HepG2 (cell line): ENCODE measurements around the gene EFS. TPM values are rescaled to one million over a fixed set of nuclear protein-coding genes. Genes with fewer than 3 reads are reported as not detected.
A peak's percentile ranks its signal among the peaks of the same experiment; 100 is the strongest.

Source experiments
- CCDC6 ChIP-seq: sonication (generic); formaldehyde crosslinking; IDR thresholded peaks from 2 replicates; pipeline ENCODE4 v1.8.1; 2022; ENCODE audit warnings: mild to moderate bottlenecking, missing genetic modification reagents, moderate library complexity
- GFI1 ChIP-seq: sonication (generic); formaldehyde crosslinking; IDR thresholded peaks from 2 replicates; pipeline ENCODE4 v1.5.0; 2020; ENCODE audit warnings: missing genetic modification reagents, mild to moderate bottlenecking, borderline replicate concordance
- HNRNPK ChIP-seq: fragments of 200-400 bp; formaldehyde crosslinking; IDR thresholded peaks from 2 replicates; pipeline ENCODE4 v1.6.1; 2018; ENCODE audit warnings: low read length, low read depth, moderate library complexity, mild to moderate bottlenecking; ENCODE audit not compliant: poor library complexity, severe bottlenecking
- MTERF4 ChIP-seq: sonication (generic); formaldehyde crosslinking; IDR thresholded peaks from 2 replicates; pipeline ENCODE4 v1.8.0; 2023; ENCODE audit warnings: mild to moderate bottlenecking, missing genetic modification reagents
- NFIC ChIP-seq: IDR thresholded peaks from 2 replicates; pipeline ENCODE4 v1.6.1; 2012; ENCODE audit warnings: mild to moderate bottlenecking, low read length, inconsistent platforms
- POGZ ChIP-seq: sonication (generic); formaldehyde crosslinking; IDR thresholded peaks from 2 replicates; pipeline ENCODE4 v1.4.0; 2020; ENCODE audit warnings: mild to moderate bottlenecking, missing genetic modification reagents
- RNF219 ChIP-seq: sonication (generic); formaldehyde crosslinking; IDR thresholded peaks from 2 replicates; pipeline ENCODE4 v1.5.0; 2020; ENCODE audit warnings: mild to moderate bottlenecking, missing genetic modification reagents
- SKI ChIP-seq: fragments of 450-650 bp; IDR thresholded peaks from one replicate; pipeline ENCODE4 v1.6.1; 2018; ENCODE audit warnings: mild to moderate bottlenecking; ENCODE audit not compliant: partially characterized antibody
- THYN1 ChIP-seq: sonication (generic); formaldehyde crosslinking; IDR thresholded peaks from 2 replicates; pipeline ENCODE4 v1.8.1; 2023; ENCODE audit warnings: low read depth, mild to moderate bottlenecking, moderate library complexity, missing genetic modification reagents, borderline replicate concordance
- XRCC5 ChIP-seq: fragments of 200-400 bp; formaldehyde crosslinking; optimal IDR thresholded peaks from 2 replicates; pipeline ENCODE3; 2017; ENCODE audit warnings: mild to moderate bottlenecking, low read length
- ZBTB38 ChIP-seq: sonication (generic); formaldehyde crosslinking; IDR thresholded peaks from 2 replicates; pipeline ENCODE4 v1.5.1; 2020; ENCODE audit warnings: mild to moderate bottlenecking, missing genetic modification reagents
- ZBTB42 ChIP-seq: sonication (generic); formaldehyde crosslinking; IDR thresholded peaks from 2 replicates; pipeline ENCODE4 v1.5.0; 2020; ENCODE audit warnings: mild to moderate bottlenecking, missing genetic modification reagents
- ZNF12 ChIP-seq: sonication (generic); formaldehyde crosslinking; IDR thresholded peaks from 2 replicates; pipeline ENCODE4 v1.5.0; 2020; ENCODE audit warnings: missing genetic modification reagents
- ZNF251 ChIP-seq: sonication (generic); formaldehyde crosslinking; IDR thresholded peaks from 2 replicates; pipeline ENCODE4 v1.9.0; 2021; ENCODE audit warnings: mild to moderate bottlenecking, missing genetic modification reagents
- ZNF547 ChIP-seq: sonication (generic); formaldehyde crosslinking; IDR thresholded peaks from 2 replicates; pipeline ENCODE4 v1.5.1; 2020; ENCODE audit warnings: mild to moderate bottlenecking, missing genetic modification reagents
- ZNF709 ChIP-seq: sonication (generic); formaldehyde crosslinking; IDR thresholded peaks from 2 replicates; pipeline ENCODE4 v1.5.0; 2020; ENCODE audit warnings: mild to moderate bottlenecking, missing genetic modification reagents
- ZSCAN30 ChIP-seq: sonication (generic); formaldehyde crosslinking; IDR thresholded peaks from 2 replicates; pipeline ENCODE4 v1.5.0; 2020; ENCODE audit warnings: mild to moderate bottlenecking, missing genetic modification reagents
- polyA plus RNA-seq, 8 experiments: library from polyadenylated mRNA; depleted of rRNA in 3 of 8; stranded (reverse) in 7 of 8; unstranded in 1 of 8; fragments of >200 nt; fragmentation: Illumina TruSeq in 4 of 8; extraction: Trizol in 4 of 8; gene quantifications; 2 replicates each; pipeline versions ENCODE4 v1.2.1 to v1.2.3, GENCODE V29; 2011 to 2016; ENCODE audit warnings: low read depth in 4 of 8, missing spikeins in 1 of 8, mixed read lengths in 1 of 8; ENCODE audit not compliant: insufficient read depth in 1 of 8
- total RNA-seq, 5 experiments: library from RNA; depleted of rRNA; stranded (reverse); fragments of >200 nt; fragmentation: Illumina TruSeq; extraction: Trizol; gene quantifications; 2 replicates each; pipeline ENCODE4 v1.2.3, GENCODE V29; 2016; ENCODE audit warnings: low read depth in 1 of 5
- TF ChIP-seq, protein P1 (sequence below): sonication (generic); formaldehyde crosslinking; IDR thresholded peaks from 2 replicates; pipeline ENCODE4 v1.4.0; 2020; ENCODE audit warnings: missing genetic modification reagents
- TF ChIP-seq, protein P2 (sequence below): sonication (generic); formaldehyde crosslinking; IDR thresholded peaks from 2 replicates; pipeline ENCODE4 v1.8.1; 2023; ENCODE audit warnings: mild to moderate bottlenecking, inconsistent platforms, moderate library complexity, missing genetic modification reagents, borderline replicate concordance

Gene EFS
- total and polyA plus RNA-seq, 2 of the 13 experiments (the other 11 are each of a cell fraction or from before 2014, with no cell fraction given): not detected

DNA sequence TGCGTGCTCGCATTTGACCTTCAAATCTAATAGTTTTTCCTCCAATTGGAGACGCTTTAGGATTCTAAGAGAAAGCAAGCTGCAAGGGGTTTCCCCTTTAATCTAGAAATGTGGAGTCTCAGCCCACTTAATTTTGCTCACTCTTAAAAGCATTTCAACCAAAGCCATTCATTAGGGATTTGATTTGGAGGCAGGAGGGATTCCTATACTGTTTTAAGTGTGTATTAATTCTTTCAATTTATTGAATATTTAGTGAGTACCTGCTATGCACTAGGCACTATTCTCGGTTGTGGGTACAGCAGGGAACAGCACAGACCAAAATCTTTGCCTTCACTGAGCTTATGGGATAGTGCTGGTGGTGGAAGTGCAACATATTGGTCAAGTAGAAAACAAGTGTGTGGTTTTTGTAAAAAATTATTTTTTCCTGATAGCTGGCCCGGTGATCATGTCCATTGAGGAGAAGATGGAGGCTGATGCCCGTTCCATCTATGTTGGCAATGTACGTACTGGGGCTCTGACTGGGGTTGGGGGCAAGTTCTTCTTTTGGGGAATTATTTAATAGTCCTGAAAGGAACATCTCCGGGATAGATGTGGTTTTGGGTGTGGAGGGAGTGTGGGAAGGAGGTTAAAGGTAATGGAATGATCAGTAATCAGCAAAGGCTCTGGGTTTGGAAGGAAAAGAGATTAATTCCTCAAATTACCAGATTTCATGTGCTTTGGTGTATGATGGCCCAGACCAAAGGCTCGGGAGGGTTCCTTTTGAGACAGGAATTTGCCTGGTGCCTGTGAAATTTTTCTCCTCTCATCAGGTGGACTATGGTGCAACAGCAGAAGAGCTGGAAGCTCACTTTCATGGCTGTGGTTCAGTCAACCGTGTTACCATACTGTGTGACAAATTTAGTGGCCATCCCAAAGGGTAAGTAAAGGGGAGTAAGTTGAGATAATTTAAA is 42.1 kb downstream of the EFS start (continued):
- TF ChIP-seq RNF219 (CRISPR knock-in tag): no peak; the same call in 1 of the 2 replicates
- peak; percentile 22; the same call in 1 of the 2 replicates for TF ChIP-seq ZBTB38 (CRISPR knock-in tag)
- TF ChIP-seq ZNF547 (CRISPR knock-in tag): peak; percentile 25; the same call in 1 of the 2 replicates
- no peak for TF ChIP-seq THYN1
- TF ChIP-seq NFIC: no peak
- no peak for TF ChIP-seq ZBTB42
- no peak for TF ChIP-seq ZNF709
- no peak for TF ChIP-seq CCDC6 (CRISPR knock-in tag)
- 0 out of 2 replicates have a peak, but pooled peaks have one; percentile 32 for TF ChIP-seq GFI1 (CRISPR knock-in tag)
- TF ChIP-seq SKI: no peak
- TF ChIP-seq HNRNPK: no peak
- TF ChIP-seq, protein P1, sequence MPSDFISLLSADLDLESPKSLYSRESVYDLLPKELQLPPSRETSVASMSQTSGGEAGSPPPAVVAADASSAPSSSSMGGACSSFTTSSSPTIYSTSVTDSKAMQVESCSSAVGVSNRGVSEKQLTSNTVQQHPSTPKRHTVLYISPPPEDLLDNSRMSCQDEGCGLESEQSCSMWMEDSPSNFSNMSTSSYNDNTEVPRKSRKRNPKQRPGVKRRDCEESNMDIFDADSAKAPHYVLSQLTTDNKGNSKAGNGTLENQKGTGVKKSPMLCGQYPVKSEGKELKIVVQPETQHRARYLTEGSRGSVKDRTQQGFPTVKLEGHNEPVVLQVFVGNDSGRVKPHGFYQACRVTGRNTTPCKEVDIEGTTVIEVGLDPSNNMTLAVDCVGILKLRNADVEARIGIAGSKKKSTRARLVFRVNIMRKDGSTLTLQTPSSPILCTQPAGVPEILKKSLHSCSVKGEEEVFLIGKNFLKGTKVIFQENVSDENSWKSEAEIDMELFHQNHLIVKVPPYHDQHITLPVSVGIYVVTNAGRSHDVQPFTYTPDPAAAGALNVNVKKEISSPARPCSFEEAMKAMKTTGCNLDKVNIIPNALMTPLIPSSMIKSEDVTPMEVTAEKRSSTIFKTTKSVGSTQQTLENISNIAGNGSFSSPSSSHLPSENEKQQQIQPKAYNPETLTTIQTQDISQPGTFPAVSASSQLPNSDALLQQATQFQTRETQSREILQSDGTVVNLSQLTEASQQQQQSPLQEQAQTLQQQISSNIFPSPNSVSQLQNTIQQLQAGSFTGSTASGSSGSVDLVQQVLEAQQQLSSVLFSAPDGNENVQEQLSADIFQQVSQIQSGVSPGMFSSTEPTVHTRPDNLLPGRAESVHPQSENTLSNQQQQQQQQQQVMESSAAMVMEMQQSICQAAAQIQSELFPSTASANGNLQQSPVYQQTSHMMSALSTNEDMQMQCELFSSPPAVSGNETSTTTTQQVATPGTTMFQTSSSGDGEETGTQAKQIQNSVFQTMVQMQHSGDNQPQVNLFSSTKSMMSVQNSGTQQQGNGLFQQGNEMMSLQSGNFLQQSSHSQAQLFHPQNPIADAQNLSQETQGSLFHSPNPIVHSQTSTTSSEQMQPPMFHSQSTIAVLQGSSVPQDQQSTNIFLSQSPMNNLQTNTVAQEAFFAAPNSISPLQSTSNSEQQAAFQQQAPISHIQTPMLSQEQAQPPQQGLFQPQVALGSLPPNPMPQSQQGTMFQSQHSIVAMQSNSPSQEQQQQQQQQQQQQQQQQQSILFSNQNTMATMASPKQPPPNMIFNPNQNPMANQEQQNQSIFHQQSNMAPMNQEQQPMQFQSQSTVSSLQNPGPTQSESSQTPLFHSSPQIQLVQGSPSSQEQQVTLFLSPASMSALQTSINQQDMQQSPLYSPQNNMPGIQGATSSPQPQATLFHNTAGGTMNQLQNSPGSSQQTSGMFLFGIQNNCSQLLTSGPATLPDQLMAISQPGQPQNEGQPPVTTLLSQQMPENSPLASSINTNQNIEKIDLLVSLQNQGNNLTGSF (CRISPR knock-in tag): no peak
- TF ChIP-seq, protein P2, sequence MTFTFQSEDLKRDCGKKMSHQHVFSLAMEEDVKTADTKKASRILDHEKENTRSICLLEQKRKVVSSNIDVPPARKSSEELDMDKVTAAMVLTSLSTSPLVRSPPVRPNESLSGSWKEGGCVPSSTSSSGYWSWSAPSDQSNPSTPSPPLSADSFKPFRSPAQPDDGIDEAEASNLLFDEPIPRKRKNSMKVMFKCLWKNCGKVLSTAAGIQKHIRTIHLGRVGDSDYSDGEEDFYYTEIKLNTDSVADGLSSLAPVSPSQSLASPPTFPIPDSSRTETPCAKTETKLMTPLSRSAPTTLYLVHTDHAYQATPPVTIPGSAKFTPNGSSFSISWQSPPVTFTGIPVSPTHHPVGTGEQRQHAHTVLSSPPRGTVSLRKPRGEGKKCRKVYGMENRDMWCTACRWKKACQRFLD (CRISPR knock-in tag): no peak
- no peak for TF ChIP-seq ZSCAN30 (CRISPR knock-in tag)
- 0 out of 2 replicates have a peak, but pooled peaks have one; percentile 49 for TF ChIP-seq ZNF12 (CRISPR knock-in tag)
- peak; percentile 74; the same call in 1 of the 2 replicates for TF ChIP-seq MTERF4 (CRISPR knock-in tag)
- no peak for TF ChIP-seq POGZ
- no peak for TF ChIP-seq XRCC5
- TF ChIP-seq ZNF251 (CRISPR knock-in tag): no peak
